ENCODE results near the gene HJV. TPM values are rescaled to one million over a fixed set of nuclear protein-coding genes. Genes with fewer than 3 reads are reported as not detected.
A peak's percentile ranks its signal among the peaks of the same experiment; 100 is the strongest.

The HJV gene
- total and polyA plus RNA-seq, 2 donors (not counting 1 experiment from before 2014, with no cell fraction given) = not detected

- no peaks in the 10 kb centered on the region for H4K20me1 ChIP-seq (ENCODE audit: control insufficient read depth, extremely low read depth, insufficient read depth, low read length)
- no peaks in the 10 kb centered on the region for H3K36me3 ChIP-seq (ENCODE audit: control insufficient read depth, insufficient read depth, low read length)
- H3K79me2 ChIP-seq (ENCODE audit: control insufficient read depth, insufficient read depth, low read length) = no peaks in the 10 kb centered on the region
- H2AFZ ChIP-seq (ENCODE audit: low read length) = no peak overlapping the region
- H3K27ac ChIP-seq (ENCODE audit: insufficient read depth, low read length) = no peak overlapping the region
- DNase-seq (ENCODE audit: low read depth in 2 of 2) = no peak
- no peak overlapping the region for H3K4me3 ChIP-seq (replicated peaks in 1 of 4; ENCODE audit: control extremely low read depth in 1 of 4, insufficient read depth in 1 of 4, low read depth in 3 of 4, low read length in 4 of 4)
- H3K9me3 ChIP-seq (ENCODE audit: control insufficient read depth, insufficient read depth, low read depth, low read length) = no peaks in the 10 kb centered on the region
- no peak overlapping the region for H3K9ac ChIP-seq (ENCODE audit: insufficient read depth, low read length)
- H3K4me1 ChIP-seq (ENCODE audit: control insufficient read depth, extremely low read depth, insufficient read depth, low read length) = peaks cover 8% of the 10 kb centered on the region
- no peaks in the 10 kb centered on the region for H3K27me3 ChIP-seq (ENCODE audit: control insufficient read depth, insufficient read depth, low read length)
- H3K4me2 ChIP-seq (ENCODE audit: extremely low read depth, insufficient read depth, low read length) = no peak overlapping the region
- TF ChIP-seq EZH2 (IDR thresholded peaks at IDR 0.05; ENCODE audit: low read length, missing control alignments) = no peak
- TF ChIP-seq CTCF (conservative IDR thresholded peaks at IDR 0.05 in 1 of 2, IDR thresholded peaks at IDR 0.05 in 1 of 2; ENCODE audit: low read depth in 1 of 2, low read length in 2 of 2) = no peak
Measured at GRCh38 chr1:145987926-145988325, 33.6 kb downstream of the HJV start.

DNA sequence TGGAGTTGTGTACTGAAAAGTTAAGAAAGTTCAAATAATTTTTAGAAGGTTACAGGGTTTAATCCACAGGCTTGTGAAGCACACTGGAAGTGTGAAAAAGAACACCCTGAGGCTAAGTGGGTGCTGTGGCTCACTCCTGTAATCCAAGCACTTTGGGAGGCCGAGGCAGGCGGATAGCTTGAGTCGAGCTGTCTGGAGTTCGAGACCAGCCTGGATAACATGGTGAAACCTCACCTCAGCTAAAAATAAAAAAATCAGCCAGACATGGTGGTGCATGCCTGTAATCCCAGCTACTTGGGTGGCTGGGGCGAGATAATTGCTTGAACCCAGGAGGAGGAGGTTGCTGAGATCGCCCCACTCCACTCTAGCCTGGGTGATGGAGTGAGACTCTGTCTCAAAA, 35.0 kb downstream of the HJV start:
- Histone ChIP-seq H3K4me2 (ENCODE audit: extremely low read depth, insufficient read depth, low read length) (no peak overlapping the region), H3K4me1 (ENCODE audit: control insufficient read depth, extremely low read depth, insufficient read depth, low read length) (peaks cover 8% of the 10 kb centered on the region), H3K9me3 (ENCODE audit: control insufficient read depth, insufficient read depth, low read depth, low read length) (no peaks in the 10 kb centered on the region), H3K79me2 (ENCODE audit: control insufficient read depth, insufficient read depth, low read length) (no peaks in the 10 kb centered on the region), H3K4me3 (replicated peaks in 1 of 4; ENCODE audit: control extremely low read depth in 1 of 4, insufficient read depth in 1 of 4, low read depth in 3 of 4, low read length in 4 of 4) (no peak overlapping the region), H3K27me3 (ENCODE audit: control insufficient read depth, insufficient read depth, low read length) (no peaks in the 10 kb centered on the region), H4K20me1 (ENCODE audit: control insufficient read depth, extremely low read depth, insufficient read depth, low read length) (no peaks in the 10 kb centered on the region), H3K27ac (ENCODE audit: insufficient read depth, low read length) (no peak overlapping the region), H3K9ac (ENCODE audit: insufficient read depth, low read length) (no peak overlapping the region), H3K36me3 (ENCODE audit: control insufficient read depth, insufficient read depth, low read length) (no peaks in the 10 kb centered on the region), H2AFZ (ENCODE audit: low read length) (no peak overlapping the region)
- DNase-seq (ENCODE audit: low read depth in 2 of 2) = no peak
- TF ChIP-seq CTCF (conservative IDR thresholded peaks at IDR 0.05 in 1 of 2, IDR thresholded peaks at IDR 0.05 in 1 of 2; ENCODE audit: low read depth in 1 of 2, low read length in 2 of 2) (no peak), EZH2 (IDR thresholded peaks at IDR 0.05; ENCODE audit: low read length, missing control alignments) (no peak)

GRCh38 chr1:145985502-145986439, 35.8 kb downstream of the HJV start:
- no peaks in the 10 kb centered on the region for H3K36me3 ChIP-seq (ENCODE audit: control insufficient read depth, insufficient read depth, low read length)
- TF ChIP-seq CTCF (conservative IDR thresholded peaks at IDR 0.05 in 1 of 2, IDR thresholded peaks at IDR 0.05 in 1 of 2; ENCODE audit: low read depth in 1 of 2, low read length in 2 of 2) (no peak), EZH2 (IDR thresholded peaks at IDR 0.05; ENCODE audit: low read length, missing control alignments) (no peak)
- H3K79me2 ChIP-seq (ENCODE audit: control insufficient read depth, insufficient read depth, low read length) = no peaks in the 10 kb centered on the region
- peak overlapping the region; percentile 66 for H3K4me2 ChIP-seq (ENCODE audit: extremely low read depth, insufficient read depth, low read length)
- no peaks in the 10 kb centered on the region for H4K20me1 ChIP-seq (ENCODE audit: control insufficient read depth, extremely low read depth, insufficient read depth, low read length)
- H3K4me3 ChIP-seq (replicated peaks in 1 of 4; ENCODE audit: control extremely low read depth in 1 of 4, insufficient read depth in 1 of 4, low read depth in 3 of 4, low read length in 4 of 4) = no peak overlapping the region
- H3K27me3 ChIP-seq (ENCODE audit: control insufficient read depth, insufficient read depth, low read length) = no peaks in the 10 kb centered on the region
- H3K9ac ChIP-seq (ENCODE audit: insufficient read depth, low read length) = no peak overlapping the region
- H3K9me3 ChIP-seq (ENCODE audit: control insufficient read depth, insufficient read depth, low read depth, low read length) = no peaks in the 10 kb centered on the region
- peaks cover 8% of the 10 kb centered on the region for H3K4me1 ChIP-seq (ENCODE audit: control insufficient read depth, extremely low read depth, insufficient read depth, low read length)
- peak overlapping the region; percentile 66 for H2AFZ ChIP-seq (ENCODE audit: low read length)
- no peak overlapping the region for H3K27ac ChIP-seq (ENCODE audit: insufficient read depth, low read length)
- peak; percentile 61 to 83 for DNase-seq (ENCODE audit: low read depth in 2 of 2)
